Keratinocyte (primary cell): Measurements from ENCODE around the gene ZBTB46.

ENCODE experiments used
- CTCF ChIP-seq, 3 experiments: IDR thresholded peaks in 1 of 3; conservative IDR thresholded peaks in 1 of 3; optimal IDR thresholded peaks in 1 of 3; 2 replicates in 2 of 3; 3 replicates in 1 of 3; pipeline versions ENCODE3 to v1.5.1; 2011; ENCODE audit warnings: low read length in 3 of 3, mild to moderate bottlenecking in 3 of 3, moderate library complexity in 2 of 3, control low read depth in 1 of 3, inconsistent platforms in 1 of 3; ENCODE audit not compliant: insufficient read depth in 2 of 3; ENCODE audit errors: extremely low read depth in 1 of 3
- EZH2 ChIP-seq: IDR thresholded peaks from one replicate; pipeline ENCODE4 v1.6.1; 2012; ENCODE audit warnings: inconsistent platforms, mild to moderate bottlenecking, low read length, moderate library complexity

- TF ChIP-seq CTCF (optimal IDR thresholded peaks at IDR 0.05 in 1 of 3, IDR thresholded peaks at IDR 0.05 in 1 of 3, conservative IDR thresholded peaks at IDR 0.05 in 1 of 3; ENCODE audit: extremely low read depth in 1 of 3, insufficient read depth in 2 of 3, low read length in 3 of 3) (no peak), EZH2 (no peak)
Measured at GRCh38 chr20:63854069-63854765, 23.2 kb upstream of the ZBTB46 start.
